K562 (cell line): ENCODE measurements around the gene ZMPSTE24. TPM values are rescaled to one million over a fixed set of nuclear protein-coding genes. Genes with fewer than 3 reads are reported as not detected.

Source experiments
- ATAC-seq: fragments of 200-7000 bp; cut with Tn5 transposase; 3 replicates; pipeline ENCODE4 v1.9.1; 2020; ENCODE audit warnings: moderate library complexity
- BruUV-seq: library from RNA; stranded (reverse); fragments of 400-500 nt; replicated peaks from 2 replicates; lab custom pipeline; 2021; lab: Mats Ljungman, UMichigan
- CTCF ChIA-PET: fragments of 300-600 bp; formaldehyde crosslinking; extraction: SDS; loops from one replicate; lab custom pipeline; 2021; ENCODE audit warnings: low intra/inter-chr PET ratio; lab: Yijun Ruan, JAX
- POLR2A ChIA-PET: fragments of 300-600, 350-650 bp; sonication (Branson Sonifier 250); formaldehyde crosslinking; extraction: SDS; loops from one replicate; lab custom pipeline; 2021; ENCODE audit warnings: antibody characterized with exemption, inconsistent platforms; lab: Yijun Ruan, JAX
- DNase-seq, 4 experiments: peaks; one replicate each; pipeline versions ENCODE4 v3.0.0 to v3.0.0-alpha.2; 2011 to 2018; ENCODE audit warnings: low spot score in 3 of 4, mixed read lengths in 3 of 4; ENCODE audit errors: extremely low read depth in 1 of 4
- FAIRE-seq: peaks from 2 replicates; lab custom pipeline; 2011; peaks lifted over from hg19 to GRCh38; lab: Jason Lieb, UNC
- H2AFZ ChIP-seq: 2 replicates; pipeline ENCODE4 v1.6.0; 2011; ENCODE audit warnings: low read depth, low read length, control low read depth, inconsistent platforms
- H3K27ac ChIP-seq: fragments of 200-600 bp; 3 replicates; pipeline ENCODE4 v1.8.0; 2011; ENCODE audit warnings: low read depth, mild to moderate bottlenecking, control low read depth, inconsistent platforms, low read length, moderate library complexity, mixed read lengths; ENCODE audit errors: extremely low read depth
- H3K27me3 ChIP-seq, 2 experiments: fragments of 300-600 bp in 1 of 2; 2 replicates in 1 of 2; 3 replicates in 1 of 2; pipeline versions ENCODE4 v1.6.0 to v1.8.0; 2011; ENCODE audit warnings: inconsistent platforms in 2 of 2, low read length in 2 of 2, mild to moderate bottlenecking in 1 of 2, mixed read lengths in 1 of 2, moderate library complexity in 1 of 2; ENCODE audit not compliant: control insufficient read depth in 2 of 2, insufficient read depth in 2 of 2
- H3K36me3 ChIP-seq: fragments of 300-600 bp; 3 replicates; pipeline ENCODE4 v1.8.0; 2011; ENCODE audit warnings: mild to moderate bottlenecking, low read length, inconsistent platforms; ENCODE audit not compliant: control insufficient read depth, insufficient read depth
- H3K4me1 ChIP-seq, 2 experiments: fragments of 200-600 bp in 1 of 2; replicated peaks in 1 of 2; 2 replicates in 1 of 2; 3 replicates in 1 of 2; pipeline versions ENCODE4 v1.5.1 to v1.8.0; 2011; ENCODE audit warnings: inconsistent platforms in 2 of 2, low read length in 2 of 2, mild to moderate bottlenecking in 1 of 2, mixed read lengths in 1 of 2, moderate library complexity in 1 of 2; ENCODE audit not compliant: control insufficient read depth in 2 of 2, insufficient read depth in 2 of 2
- H3K4me2 ChIP-seq: 2 replicates; pipeline ENCODE4 v1.6.1; 2011; ENCODE audit warnings: low read length, control low read depth, inconsistent platforms, mixed read lengths; ENCODE audit not compliant: insufficient read depth
- H3K4me3 ChIP-seq: fragments of 200-600 bp; sonication (generic), shearing (Covaris generic); 2 replicates; pipeline ENCODE4 v1.5.1; 2016; ENCODE audit warnings: control low read depth, inconsistent platforms
- H3K79me2 ChIP-seq: fragments of 200-600 bp; 3 replicates; pipeline ENCODE4 v1.8.0; 2011; ENCODE audit warnings: low read length, inconsistent platforms; ENCODE audit not compliant: control insufficient read depth, insufficient read depth
- H3K9ac ChIP-seq, 2 experiments: 2 replicates each; pipeline versions ENCODE4 v1.6.0 to v1.6.1; 2011; ENCODE audit warnings: low read depth in 2 of 2, low read length in 2 of 2, control low read depth in 1 of 2, inconsistent platforms in 1 of 2, mild to moderate bottlenecking in 1 of 2, mixed read lengths in 1 of 2; ENCODE audit not compliant: insufficient read depth in 1 of 2
- H3K9me1 ChIP-seq: one replicate; pipeline ENCODE4 v1.6.0; 2011; ENCODE audit warnings: inconsistent platforms, mild to moderate bottlenecking, low read length, moderate library complexity; ENCODE audit not compliant: control insufficient read depth, insufficient read depth
- H3K9me3 ChIP-seq: replicated peaks from 2 replicates; pipeline ENCODE4 v1.5.1; 2011; ENCODE audit warnings: low read depth, low read length, inconsistent platforms; ENCODE audit not compliant: control insufficient read depth, insufficient read depth
- H4K20me1 ChIP-seq: replicated peaks from 2 replicates; pipeline ENCODE4 v1.6.1; 2011; ENCODE audit warnings: low read length, inconsistent platforms, mixed read lengths; ENCODE audit not compliant: control insufficient read depth, insufficient read depth
- ARID4B ChIP-seq: sonication (generic); formaldehyde crosslinking; IDR thresholded peaks from 2 replicates; pipeline ENCODE4 v1.8.0; 2022; ENCODE audit warnings: mild to moderate bottlenecking, missing genetic modification reagents
- MEIS2 ChIP-seq: fragments of 450-650 bp; IDR thresholded peaks from 2 replicates; pipeline ENCODE4 v1.6.1; 2014; ENCODE audit warnings: mild to moderate bottlenecking; ENCODE audit not compliant: partially characterized antibody
- NFE2 ChIP-seq: IDR thresholded peaks from 2 replicates; pipeline ENCODE4 v1.6.1; 2014; ENCODE audit warnings: antibody characterized with exemption, low read depth
- PBX2 ChIP-seq, 2 experiments: IDR thresholded peaks in 1 of 2; conservative IDR thresholded peaks in 1 of 2; 2 replicates each; pipeline ENCODE4 v1.6.1; 2016; ENCODE audit warnings: low read depth in 2 of 2, mild to moderate bottlenecking in 1 of 2, missing compliant biosample characterization in 1 of 2, missing genetic modification characterization in 1 of 2, moderate library complexity in 1 of 2
- PKNOX1 ChIP-seq: fragments of 450-650 bp; IDR thresholded peaks from 2 replicates; pipeline ENCODE4 v1.6.1; 2016
- RB1 ChIP-seq: fragments of 450-650 bp; IDR thresholded peaks from 2 replicates; pipeline ENCODE4 v1.6.1; 2017; ENCODE audit warnings: low read depth, mild to moderate bottlenecking
- VEZF1 ChIP-seq: fragments of 200-800 bp; sonication (Bioruptor generic); IDR thresholded peaks from 2 replicates; pipeline ENCODE4 v1.6.1; 2017; ENCODE audit warnings: missing genetic modification characterization, missing compliant biosample characterization
- ZNF263 ChIP-seq: sonication (generic); formaldehyde crosslinking; IDR thresholded peaks from 2 replicates; pipeline ENCODE4 v1.8.0; 2022; ENCODE audit warnings: mild to moderate bottlenecking, missing genetic modification reagents, borderline replicate concordance
- ZNF444 ChIP-seq: fragments of 250-450 bp; sonication (Bioruptor Pico); IDR thresholded peaks from 2 replicates; pipeline ENCODE4 v1.4.0; 2020; ENCODE audit warnings: mild to moderate bottlenecking, moderate library complexity
- WGBS: fragments of 100-300 bp; shearing (Covaris generic); methylation state at CpG from one replicate; pipeline ENCODE4 v1.1.6; 2016; ENCODE audit warnings: low coverage, mixed read lengths; ENCODE audit not compliant: insufficient coverage; ENCODE audit errors: missing lambda C conversion rate; 5-methylcytosine and 5-hydroxymethylcytosine counted together
- in situ Hi-C: fragments of 300-500 bp; cut with MboI; formaldehyde crosslinking; loops from 4 replicates; pipeline ENCODE4 v1.15.0; 2018; ENCODE audit warnings: inconsistent platforms, mixed read lengths
- intact Hi-C: fragments of 100-400 bp; cut with micrococcal nuclease; formaldehyde crosslinking; loops from 2 replicates; pipeline ENCODE4 v1.14.2; 2022
- polyA plus RNA-seq, 8 experiments: library from polyadenylated mRNA; depleted of rRNA in 4 of 8; stranded (reverse) in 5 of 8; unstranded in 3 of 8; fragments of >200 nt; fragmentation: Nextera tagmentation in 2 of 8; fragmentation: Illumina TruSeq in 1 of 8; extraction: Ambion mirVana in 2 of 8; extraction: Trizol in 1 of 8; gene quantifications; 2 replicates each; pipeline versions ENCODE4 v1.2.1 to v1.2.3, GENCODE V29; 2011 to 2014; ENCODE audit warnings: inconsistent platforms in 1 of 8, missing spikeins in 1 of 8
- total RNA-seq, 7 experiments: library from RNA; depleted of rRNA in 6 of 7; stranded (reverse); fragments of >200 nt in 6 of 7; fragmentation: Illumina TruSeq in 2 of 7; extraction: Trizol in 2 of 7; gene quantifications; 2 replicates each; pipeline versions ENCODE4 v1.2.1 to v1.2.3, GENCODE V29; 2011 to 2021; ENCODE audit warnings: low replicate concordance in 1 of 7

The ZMPSTE24 gene
- total and polyA plus RNA-seq, 9 of the 15 experiments (the other 6 are each of a cell fraction or from before 2014, with no cell fraction given) = 30.7 to 75.9 (median 64.3) TPM

GRCh38 chr1:40299366-40300248 is 41.6 kb downstream of the ZMPSTE24 start:
- no peak for FAIRE-seq
- CTCF ChIA-PET = no interaction called here
- DNase-seq = no peak
- H4K20me1 ChIP-seq = no peaks in the 10 kb centered on the region
- H3K79me2 ChIP-seq = no peaks in the 10 kb centered on the region
- no peak overlapping the region for H3K4me3 ChIP-seq
- no peak for TF ChIP-seq ARID4B (CRISPR knock-in tag)
- TF ChIP-seq VEZF1 = peak; percentile 68
- peak; percentile 94 for TF ChIP-seq ZNF263 (CRISPR knock-in tag)
- peak; percentile 53 for TF ChIP-seq PKNOX1
- no peak for TF ChIP-seq ZNF444 (CRISPR knock-in tag)
- TF ChIP-seq RB1 = no peak
- peak; percentile 17; the same call in 1 of the 2 replicates for TF ChIP-seq NFE2
- TF ChIP-seq MEIS2 = peak; percentile 67
- TF ChIP-seq PBX2 (CRISPR knock-in tag; IDR thresholded peaks at IDR 0.05; ENCODE audit: low read depth) = no peak
- TF ChIP-seq PBX2 (tag; conservative IDR thresholded peaks at IDR 0.05; ENCODE audit: low read depth) = 0 out of 2 replicates have a peak, but pooled peaks have one; percentile 22
- BruUV-seq = no TSS peak
- in situ Hi-C loops = loop anchor here (10.0 kb wide), 1 partner anchor 145 kb away; no protein-coding TSS in a partner anchor
- no peaks in the 10 kb centered on the region for H3K9me3 ChIP-seq
- peaks cover under 1% of the 10 kb centered on the region; the same call in 1 of the 3 replicates for H3K36me3 ChIP-seq
- H3K4me2 ChIP-seq = no peak overlapping the region
- H3K9me1 ChIP-seq = no peaks in the 10 kb centered on the region
- H3K9ac ChIP-seq = peak overlapping the region in 1 of 2 experiments; percentile 54; a peak in 1 of 4 replicates
- no peak overlapping the region for H2AFZ ChIP-seq
- WGBS = 2% methylated on average over 8 of the region's 8 CpGs
- peak; percentile 20; the same call in 2 of the 3 replicates for ATAC-seq
- intact Hi-C loops = no loop called here
- H3K4me1 ChIP-seq = peaks cover 0 to 17% of the 10 kb centered on the region in 2 experiments; a peak in 2 of 5 replicates
- POLR2A ChIA-PET = interaction anchor here (0.5 to 1.1 kb wide), 5 partner anchors 20 to 829 kb away, joined by 3 read pairs; no protein-coding TSS in a partner anchor
- H3K27me3 ChIP-seq = peaks cover 0 to 15% of the 10 kb centered on the region in 2 experiments; a peak in 1 of 5 replicates
- H3K27ac ChIP-seq = no peak overlapping the region
